NOMO-1 treated with dmso at 0.1 percent for 144 hours (cell line): Measurements from ENCODE around the gene RPS13.
"Not testable (repeated sequence)": the region's sequence is repeated elsewhere in the genome, so short reads cannot be mapped to it uniquely, and the experiment has no call there.

Source experiments
- DNase-seq: peaks from one replicate; lab custom pipeline; 2025; ENCODE audit not compliant: unreplicated experiment; lab: John Stamatoyannopoulos, UW

Gene RPS13

DNA sequence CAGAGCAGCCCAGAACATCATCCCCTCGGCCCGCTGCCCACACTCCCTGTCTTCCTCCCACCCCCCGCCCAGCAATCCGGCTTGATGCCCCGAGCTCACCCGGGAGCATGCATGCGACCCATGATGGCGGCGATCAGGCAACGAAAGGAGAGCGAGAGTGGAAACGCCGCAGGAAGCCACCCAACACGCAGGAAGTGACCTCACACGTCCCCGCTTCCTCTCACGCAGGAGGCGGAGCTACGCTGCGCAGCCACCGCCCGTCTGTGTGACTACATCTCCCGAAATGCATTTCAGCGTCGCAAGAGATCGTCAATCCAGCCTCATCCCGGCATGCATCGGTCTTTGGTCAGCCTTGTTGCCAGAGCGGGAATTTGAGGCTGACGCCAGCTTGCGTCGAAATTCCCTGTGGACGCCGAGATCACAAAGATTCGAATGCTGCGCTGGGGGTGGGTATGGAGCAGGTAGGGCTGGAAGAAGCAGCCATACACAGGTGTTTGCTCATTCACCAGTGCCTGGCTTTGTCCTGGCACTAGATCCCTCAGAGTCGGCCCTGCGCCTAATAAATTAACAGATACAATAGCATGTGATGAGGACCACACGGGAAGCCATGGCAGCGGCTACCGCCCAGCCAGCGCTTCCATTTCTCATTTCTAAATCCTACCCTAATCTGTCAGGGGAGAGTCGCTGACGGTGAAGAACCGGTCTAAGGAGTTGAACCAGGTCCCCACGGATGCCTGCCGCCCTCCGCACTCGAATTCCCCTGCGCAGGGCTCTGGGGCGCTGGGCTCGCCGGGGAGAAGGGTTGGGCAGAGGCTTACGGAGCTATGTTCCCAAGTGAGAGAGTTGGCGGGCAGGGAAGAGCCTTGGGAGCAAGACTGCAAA is at the start of gene RPS13:
Gene RPS13, minus strand, starts transcription at position 148 of the 882 bp plus-strand sequence. Its CDS starts 26 bp downstream, at position 122.
- DNase-seq: peak; percentile 98

DNA sequence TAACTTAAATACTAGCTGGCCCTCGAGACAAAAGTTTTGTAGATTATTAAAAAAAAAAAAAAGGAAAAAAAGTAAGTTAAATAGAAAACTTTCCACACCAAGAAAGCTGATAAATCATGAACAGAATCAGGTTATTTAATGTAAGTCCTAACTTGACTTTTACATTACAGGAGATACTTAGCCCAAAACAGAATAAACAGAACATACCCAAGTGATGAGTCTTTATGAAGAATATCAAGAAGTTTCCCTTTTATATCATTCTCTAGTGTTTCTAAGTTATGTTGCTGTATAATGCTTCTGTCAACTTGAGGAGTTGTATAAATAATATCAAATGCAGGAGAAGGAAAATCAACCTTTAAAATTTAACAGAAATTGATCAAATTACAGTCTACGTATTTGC is 44.5 kb upstream of the RPS13 start:
- DNase-seq: no peak

DNA sequence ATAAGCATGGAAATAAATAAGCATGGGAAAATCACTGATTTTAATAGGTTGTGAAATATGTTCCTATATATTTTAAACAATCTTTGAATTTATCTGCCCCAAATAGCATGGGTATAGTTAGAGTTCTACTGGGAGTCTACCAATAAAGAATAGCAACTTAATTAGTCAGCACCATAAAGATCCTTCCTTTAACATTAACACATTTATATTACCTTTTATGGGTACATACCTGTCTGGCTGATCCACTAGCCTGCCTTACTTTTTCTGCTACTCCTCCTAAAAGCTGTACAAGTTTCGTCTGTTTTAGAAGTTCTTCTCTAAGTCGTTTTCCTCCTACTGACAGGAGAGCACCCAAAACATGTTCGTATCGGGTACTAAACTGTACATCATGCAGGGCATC is 39.8 kb upstream of the RPS13 start:
- no peak for DNase-seq

DNA sequence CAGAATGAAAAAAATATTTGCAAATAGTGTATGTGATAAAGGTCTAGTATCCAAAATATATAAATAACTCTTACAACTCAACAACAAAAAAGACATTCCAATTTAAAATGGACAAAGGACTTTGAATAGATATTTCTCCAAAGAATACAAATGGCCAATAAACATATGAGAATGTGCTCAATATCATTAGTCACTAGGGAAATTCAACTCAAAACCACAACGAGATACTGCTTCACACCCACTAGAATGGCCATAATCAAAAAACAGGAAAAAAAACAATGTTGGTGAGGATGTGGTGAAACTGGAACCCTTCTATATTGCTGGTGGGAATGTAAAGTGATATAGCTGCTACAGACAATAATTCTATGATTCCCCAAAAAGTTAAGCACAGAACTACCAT is 38.6 kb upstream of the RPS13 start:
- no peak for DNase-seq

DNA sequence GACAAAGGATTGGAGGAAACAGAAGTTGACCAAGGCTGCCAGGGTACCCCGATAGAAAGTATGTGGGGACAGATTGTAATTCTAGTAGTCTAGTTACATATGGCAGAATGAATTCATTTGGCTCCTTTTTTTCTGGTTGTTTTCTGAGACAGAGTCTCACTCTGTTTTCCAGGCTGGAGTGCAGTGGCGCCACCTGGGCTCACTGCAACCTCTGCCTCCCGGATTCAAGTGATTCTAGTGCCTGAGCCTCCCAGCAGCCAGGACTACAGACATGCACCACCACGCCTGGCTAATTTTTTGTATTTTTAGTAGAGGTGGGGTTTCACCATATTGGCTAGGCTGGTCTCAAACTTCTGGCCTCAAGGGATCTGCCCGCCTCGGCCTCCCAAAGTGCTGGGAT is 30.3 kb upstream of the RPS13 start:
- DNase-seq: not testable (repeated sequence)

DNA sequence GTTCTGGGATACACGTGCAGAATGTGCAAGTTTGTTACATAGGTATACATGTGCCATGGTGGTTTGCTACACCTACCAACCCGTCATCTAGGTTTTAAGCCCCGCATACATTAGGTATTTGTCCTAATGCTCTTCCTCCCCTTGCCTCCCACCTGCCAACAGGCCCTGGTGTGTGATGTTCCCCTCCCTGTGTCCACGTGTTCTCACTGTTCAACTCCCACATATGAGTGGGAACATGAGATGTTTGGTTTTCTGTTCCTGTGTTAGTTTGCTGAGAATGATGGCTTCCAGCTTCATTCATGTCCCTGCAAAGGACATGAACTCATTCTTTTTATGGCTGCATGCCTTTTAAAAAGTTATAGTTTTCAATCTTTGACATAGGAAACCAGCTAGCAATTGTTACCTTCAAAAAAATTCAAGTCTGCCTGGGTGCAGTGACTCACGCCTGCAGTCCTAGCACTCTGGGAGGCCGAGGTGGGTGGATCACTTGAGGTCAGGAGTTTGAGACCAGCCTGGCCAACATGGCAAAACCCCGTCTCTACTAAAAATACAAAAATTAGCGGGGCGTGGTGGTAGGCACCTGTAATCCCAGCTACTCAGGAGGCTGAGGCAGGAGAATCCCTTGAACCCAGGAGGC is 28.1 kb upstream of the RPS13 start:
- DNase-seq: not testable (repeated sequence)

DNA sequence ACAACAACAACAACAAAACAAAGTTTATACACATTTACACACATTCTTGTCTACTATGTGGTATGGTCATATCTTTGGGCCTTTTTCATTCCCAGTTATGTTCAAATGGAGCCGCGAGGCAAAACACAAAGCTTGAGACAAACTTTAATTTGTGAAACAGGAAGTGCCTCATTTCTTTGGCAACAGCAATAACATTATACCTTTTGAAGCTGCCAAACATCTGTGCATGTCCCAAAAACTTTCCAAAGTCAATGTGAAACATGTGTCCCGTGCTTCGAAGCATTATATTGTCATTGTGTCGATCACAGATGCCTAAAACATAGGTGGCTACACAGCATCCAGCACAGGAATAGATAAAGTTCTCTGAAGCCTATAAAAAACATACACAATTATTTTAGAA is 25.0 kb upstream of the RPS13 start:
- DNase-seq: no peak

DNA sequence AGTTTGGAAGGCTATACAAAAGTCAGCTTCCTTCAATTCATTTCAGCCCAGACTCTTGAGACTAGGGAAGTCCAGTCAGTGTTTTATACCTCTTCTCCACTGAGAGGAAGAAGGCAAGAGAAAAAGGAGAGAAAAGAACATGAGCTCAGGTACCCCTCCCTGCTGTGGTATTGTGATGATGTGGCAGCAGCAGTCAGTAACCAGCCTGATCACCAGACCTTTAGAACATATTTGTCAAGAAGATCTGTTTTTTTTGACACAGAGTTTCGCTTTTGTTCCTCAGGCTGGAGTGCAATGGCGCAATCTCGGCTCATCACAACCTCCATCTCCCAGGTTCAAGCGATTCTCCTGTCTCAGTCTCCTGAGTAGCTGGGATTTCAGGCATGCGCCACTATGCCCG is 21.2 kb upstream of the RPS13 start:
- no peak for DNase-seq

DNA sequence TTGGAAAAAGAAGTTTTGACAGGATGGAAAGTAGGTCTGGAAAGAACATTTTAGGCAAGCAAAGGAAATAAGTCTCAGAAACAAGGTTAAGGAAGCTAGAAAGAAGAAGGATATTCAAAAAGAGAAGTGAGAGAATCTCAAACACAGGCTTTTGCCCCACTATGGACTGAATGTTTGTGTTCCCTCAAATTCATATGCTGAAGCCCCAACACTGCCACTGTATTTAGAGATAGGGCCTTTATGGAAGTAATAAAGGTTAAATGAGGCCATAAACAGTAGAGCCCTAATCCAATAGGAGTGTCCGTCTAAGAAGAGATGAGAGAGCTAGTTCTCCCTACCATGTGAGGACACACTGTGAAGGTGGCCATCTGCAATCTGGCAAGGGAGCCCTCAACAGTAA is 20.6 kb upstream of the RPS13 start:
- DNase-seq: peak; percentile 23

DNA sequence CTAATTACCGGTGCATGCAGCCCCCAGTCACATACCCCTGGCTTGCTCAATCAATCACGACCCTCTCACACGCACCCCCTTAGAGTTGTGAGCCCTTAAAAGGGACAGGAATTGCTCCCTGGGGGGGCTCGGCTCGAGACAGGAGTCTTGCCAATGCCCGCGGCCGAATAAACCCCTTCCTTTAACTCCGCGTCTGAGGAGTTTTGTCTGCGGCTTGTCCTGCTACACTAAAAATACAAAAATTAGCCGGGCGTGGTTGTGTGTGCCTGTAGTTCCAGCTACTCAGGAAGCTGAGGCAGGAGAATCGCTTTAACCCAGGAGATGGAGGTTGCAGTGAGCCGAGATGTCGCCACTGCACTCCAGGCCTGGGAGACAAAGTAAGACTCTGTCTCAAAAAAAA is 8.5 kb upstream of the RPS13 start:
- DNase-seq: not testable (repeated sequence)

DNA sequence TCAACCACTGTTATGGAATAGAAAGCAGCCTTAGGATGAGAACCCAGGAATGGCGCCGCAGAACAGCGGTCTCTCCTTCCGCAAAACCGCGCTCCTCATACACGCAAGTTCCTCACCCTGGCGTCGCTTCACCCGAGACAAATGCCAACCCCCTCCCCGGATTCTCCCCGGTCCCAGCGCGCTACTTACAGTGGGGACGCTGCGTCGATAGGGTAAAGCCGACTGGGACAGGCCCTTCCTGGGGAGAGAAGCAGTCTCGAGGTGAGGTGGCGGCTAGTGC is 287 bp downstream of the RPS13 start:
- DNase-seq: no peak

DNA sequence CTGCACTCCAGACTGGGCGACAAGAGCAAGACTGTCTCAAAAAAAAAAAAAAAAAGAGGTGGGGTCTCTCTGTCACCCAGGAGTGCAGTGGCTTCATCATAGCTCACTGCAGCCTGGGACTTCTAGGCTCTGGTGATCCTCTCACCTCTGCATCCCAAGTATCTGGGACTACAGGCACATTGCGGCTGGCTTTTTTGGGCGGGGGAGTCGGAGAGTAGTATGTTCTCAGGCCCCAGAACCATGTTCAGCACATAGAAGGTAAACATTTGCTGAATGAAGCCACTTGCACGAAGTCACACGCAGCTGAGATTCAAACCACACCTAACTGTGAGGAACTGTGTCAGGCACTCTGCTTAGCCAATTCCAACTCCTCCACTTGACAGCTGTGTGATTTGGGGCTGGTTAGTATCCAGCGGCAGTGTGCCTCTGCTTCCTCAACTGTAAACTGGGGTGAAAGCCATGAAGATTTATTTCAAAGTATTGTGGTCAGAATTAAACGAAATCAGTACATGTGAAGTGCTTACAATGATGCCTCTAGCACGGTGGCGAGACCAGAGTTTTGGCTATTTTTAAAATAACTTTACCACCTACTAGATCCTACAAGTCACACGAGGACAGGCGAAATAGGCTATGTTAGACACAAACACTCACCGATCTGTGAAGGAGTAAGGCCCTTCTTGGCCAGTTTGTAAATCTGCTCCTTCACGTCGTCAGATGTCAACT is 789 bp downstream of the RPS13 start:
- DNase-seq: no peak

DNA sequence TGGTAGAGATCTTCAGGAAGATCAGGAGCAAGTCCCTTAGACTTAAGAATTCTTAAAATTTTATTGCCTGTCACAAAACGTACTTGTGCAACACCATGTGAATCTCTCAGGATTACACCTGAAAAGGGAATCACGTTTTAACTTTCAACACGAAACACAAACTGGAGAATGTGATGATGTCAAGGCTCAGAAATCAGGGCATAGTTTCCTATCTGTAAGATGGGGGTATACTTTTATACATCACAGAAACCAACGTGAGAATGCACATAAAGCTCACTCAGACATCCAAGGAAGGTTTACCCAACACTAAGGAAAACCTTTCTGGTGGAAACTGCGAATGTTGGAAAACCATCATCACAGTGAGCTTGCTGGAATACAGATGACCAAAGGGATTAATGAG is 2.0 kb downstream of the RPS13 start:
- DNase-seq: no peak

DNA sequence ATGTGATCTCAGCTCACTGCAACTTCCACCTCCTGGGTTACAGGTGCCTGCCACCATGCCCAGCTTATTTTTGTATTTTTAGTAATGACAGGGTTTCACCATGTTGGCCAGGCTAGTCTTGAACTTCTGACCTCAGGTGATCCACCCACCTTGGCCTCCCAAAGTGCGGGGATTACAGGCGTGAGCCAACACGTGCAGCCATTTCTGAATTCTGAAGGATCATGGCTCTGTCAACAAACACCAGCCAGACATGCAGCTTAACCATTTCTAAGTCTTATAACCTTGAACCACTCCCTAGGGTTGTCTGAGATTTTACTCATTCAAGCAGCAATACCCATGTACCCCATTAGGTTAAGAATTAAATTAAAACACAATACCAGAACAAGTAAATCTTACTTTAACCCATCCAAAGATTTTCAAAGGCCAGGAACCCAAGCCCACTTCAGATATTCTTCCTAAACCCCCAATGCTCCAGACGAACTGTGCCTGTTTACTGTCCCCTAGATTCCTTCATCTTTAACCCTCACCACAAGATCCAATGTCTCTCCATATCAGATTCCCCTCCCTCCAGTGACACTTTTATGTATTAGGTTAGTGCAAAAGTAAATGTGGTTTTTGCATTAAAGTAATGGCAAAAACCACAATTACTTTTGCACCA is 4.0 kb downstream of the RPS13 start:
- DNase-seq: no peak

DNA sequence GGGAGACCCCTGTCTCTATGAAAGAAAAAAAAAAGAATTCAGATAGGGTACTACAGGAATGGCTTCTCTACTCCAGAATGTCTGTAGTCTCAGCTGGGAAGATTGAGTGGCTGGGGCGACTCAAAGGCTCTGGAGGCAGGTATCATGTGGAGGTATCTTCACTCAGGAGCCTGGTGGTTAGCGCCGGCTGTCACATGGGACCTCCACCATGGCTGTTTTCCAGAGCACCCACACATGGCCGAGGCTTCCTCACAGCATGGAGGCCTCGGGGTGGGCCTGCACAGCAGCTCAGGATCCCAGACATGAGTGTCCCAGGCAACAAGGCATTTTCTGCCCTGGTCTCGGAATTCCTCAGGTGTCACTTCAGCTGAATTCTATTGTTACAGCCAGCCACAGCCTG is 10.1 kb downstream of the RPS13 start:
- no peak for DNase-seq

DNA sequence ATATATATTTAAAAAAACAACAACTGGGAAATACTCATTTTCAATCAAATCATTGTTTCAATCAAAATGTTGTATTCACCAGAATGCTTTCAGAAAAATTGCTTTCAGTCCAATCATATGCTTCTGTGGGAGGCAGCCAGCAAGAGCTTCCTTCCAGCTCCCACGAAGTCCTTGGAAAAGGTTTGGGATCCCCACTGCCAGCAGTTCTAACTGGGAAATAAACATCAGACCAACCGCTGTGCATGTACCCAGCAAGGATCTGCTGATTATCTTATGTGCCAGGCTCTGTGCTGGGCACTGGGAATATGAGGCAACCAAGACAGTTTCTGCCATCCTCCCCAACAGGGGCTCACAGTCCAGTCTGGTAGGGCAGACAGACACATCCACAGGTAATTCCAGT is 10.8 kb downstream of the RPS13 start:
- DNase-seq: no peak

DNA sequence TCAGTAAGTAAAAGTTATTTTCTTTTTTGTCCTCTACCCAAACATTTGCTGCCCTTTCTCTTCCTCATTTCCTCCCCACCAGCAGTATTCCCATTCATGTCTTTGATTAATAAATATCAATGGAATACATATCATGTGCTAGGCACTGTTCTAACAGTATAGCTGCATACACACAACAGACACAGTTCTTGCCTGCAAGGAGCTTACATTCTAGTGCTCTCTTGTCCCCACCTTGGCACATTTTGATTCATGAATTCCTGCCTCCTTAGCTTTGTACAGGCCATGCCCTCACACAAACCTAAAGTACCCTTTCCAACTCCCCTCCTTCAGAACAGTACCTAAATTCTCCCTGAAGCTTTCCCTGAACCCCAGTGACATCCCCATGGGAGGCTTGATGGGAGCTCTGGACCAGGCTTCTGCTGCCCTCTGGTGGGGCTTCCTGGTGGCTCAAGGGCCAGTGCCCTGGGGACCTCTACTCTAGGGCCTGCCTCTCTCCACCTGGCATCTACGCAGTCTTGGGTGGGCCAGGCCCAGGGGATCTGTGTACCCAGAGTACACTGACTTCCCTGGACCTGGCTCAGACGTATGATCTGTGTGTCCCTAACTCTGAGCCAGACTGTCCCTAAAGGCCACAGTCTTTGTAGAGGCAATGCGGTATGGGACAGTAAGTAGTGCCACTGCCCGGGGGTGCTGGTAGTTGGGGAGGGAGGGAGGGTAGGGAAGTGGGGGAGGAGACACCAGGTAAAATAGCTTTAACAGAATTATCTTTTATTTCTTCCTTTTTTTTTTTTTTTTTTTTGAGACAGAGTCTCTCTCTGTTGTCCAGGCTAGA is 14.1 kb downstream of the RPS13 start:
- DNase-seq: no peak

DNA sequence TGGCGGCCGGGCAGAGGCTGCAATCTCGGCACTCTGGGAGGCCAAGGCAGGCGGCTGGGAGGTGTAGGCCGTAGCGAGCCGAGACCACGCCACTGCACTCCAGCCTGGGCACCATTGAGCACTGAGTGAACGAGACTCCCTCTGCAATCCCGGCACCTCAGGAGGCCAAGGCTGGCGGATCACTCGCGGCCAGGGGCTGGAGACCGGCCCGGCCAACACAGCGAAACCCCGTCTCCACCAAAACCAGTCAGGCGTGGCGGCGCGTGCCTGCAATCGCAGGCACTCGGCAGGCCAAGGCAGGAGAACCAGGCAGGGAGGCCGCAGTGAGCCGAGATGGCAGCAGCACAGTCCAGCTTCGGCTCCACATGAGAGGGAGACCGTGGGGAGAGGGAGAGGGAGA is 26.3 kb downstream of the RPS13 start:
- not testable (repeated sequence) for DNase-seq

DNA sequence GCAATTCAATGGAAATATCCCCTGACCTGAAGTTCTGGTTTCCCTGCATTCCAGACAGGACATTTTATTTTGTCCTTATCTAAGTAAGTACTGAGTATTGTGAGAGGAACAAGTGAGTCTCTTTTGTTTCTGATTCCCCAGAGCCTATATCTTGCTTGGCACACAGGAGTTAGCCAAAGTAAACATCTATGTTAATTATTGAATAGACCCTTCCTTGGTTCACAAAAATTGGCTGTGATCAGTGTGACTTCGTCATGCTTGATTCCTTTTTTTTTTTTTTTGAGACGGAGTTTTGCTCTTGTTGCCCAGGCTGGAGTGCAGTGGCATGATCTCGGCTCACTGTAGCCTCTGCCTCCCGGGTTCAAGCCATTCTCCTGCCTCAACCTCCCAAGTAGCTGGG is 29.0 kb downstream of the RPS13 start:
- DNase-seq: not testable (repeated sequence)

DNA sequence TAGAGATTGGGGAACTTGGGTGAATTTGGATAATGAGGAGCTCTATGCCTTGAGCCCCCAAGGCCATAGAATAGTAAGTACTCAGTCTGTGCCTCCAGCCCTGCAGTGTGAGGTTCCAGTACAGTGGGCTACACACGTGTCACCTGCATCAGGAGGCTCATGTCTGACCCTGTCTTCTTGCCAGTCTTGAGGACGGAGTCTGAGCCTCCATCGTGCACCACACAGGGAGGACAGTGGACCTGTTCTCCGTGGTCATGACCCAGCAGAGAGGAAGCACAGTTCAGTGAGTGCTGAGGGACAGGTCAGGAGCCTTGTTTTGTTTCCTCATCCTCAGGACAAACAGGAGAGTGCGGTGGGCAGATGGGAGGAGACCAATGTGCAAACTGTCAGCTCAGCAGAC is 30.8 kb downstream of the RPS13 start:
- no peak for DNase-seq
